ENCODE data around the gene MLST8.

MLST8 gene

GRCh38 chr16:2173916-2174315 is 31.3 kb upstream of the MLST8 start:
- H2AFZ ChIP-seq (ENCODE audit: low read length): no peak overlapping the region
- H3K4me2 ChIP-seq (ENCODE audit: low read length): no peak overlapping the region
- no peak for TF ChIP-seq CTCF (IDR thresholded peaks at IDR 0.05; ENCODE audit: low read length)
- TF ChIP-seq EZH2 (IDR thresholded peaks at IDR 0.05; ENCODE audit: borderline replicate concordance, low read length): no peak
- H4K20me1 ChIP-seq (ENCODE audit: insufficient read depth, low read length): no peaks in the 10 kb centered on the region
- no peaks in the 10 kb centered on the region for H3F3A ChIP-seq (ENCODE audit: insufficient read depth, low read length)
- H3K9me3 ChIP-seq (ENCODE audit: low read length): no peaks in the 10 kb centered on the region
- H3K4me3 ChIP-seq (ENCODE audit: low read depth, low read length, poor library complexity, severe bottlenecking): no peak overlapping the region
- H3K9ac ChIP-seq (ENCODE audit: low read length): no peak overlapping the region
- no peaks in the 10 kb centered on the region for H3K4me1 ChIP-seq (ENCODE audit: insufficient read depth, low read length, severe bottlenecking)
- no peaks in the 10 kb centered on the region for H3K9me2 ChIP-seq (ENCODE audit: low read depth, low read length)
- H3K79me2 ChIP-seq (ENCODE audit: insufficient read depth, low read length): no peaks in the 10 kb centered on the region
- no peak overlapping the region for H3K27ac ChIP-seq (ENCODE audit: low read depth, low read length, poor library complexity, severe bottlenecking)
- no peaks in the 10 kb centered on the region for H3K27me3 ChIP-seq (ENCODE audit: insufficient read depth, low read length)
- peaks cover 47% of the 10 kb centered on the region for H3K36me3 ChIP-seq (ENCODE audit: insufficient read depth, low read length)

DNA sequence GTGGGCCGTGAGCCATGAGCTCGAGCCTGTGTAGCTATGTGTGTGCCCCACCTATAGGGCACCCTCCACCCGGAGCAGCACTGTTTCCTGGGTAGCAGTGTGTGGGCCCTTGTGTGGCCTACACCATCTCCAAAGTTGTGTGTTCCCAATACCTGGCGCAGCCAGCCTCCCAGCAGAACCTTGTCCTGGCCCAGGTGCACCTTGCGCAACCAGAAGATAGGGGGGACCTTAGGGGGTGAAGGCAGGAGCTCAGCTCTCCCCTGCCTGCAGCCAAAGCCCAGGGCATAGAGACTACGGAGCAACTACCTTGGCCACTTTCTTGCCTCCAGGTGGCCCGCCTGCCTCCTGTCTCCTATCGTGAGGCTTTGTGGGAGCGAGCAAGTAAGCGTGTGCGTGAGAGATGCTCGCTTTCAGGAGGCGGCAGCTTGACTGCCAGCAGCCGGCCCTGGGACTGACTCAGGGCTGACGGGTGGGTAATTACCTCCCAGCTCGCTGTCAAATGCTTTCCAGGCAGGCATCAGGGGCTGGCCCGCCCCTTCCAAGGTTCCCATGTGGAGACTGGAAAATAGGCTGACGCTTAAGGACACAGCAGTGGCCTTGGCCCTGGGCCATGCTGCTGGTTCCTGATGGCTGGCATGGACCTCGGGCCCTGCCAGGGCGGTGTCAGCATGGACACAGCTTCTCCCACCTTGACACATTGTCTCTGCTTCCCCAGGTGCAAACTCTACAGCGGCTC is 30.7 kb upstream of the MLST8 start:
- TF ChIP-seq CTCF (IDR thresholded peaks at IDR 0.05; ENCODE audit: low read length) (no peak), EZH2 (IDR thresholded peaks at IDR 0.05; ENCODE audit: borderline replicate concordance, low read length) (no peak)
- Histone ChIP-seq H3F3A (ENCODE audit: insufficient read depth, low read length) (no peaks in the 10 kb centered on the region), H3K9ac (ENCODE audit: low read length) (no peak overlapping the region), H3K4me2 (ENCODE audit: low read length) (no peak overlapping the region), H3K36me3 (ENCODE audit: insufficient read depth, low read length) (peaks cover 47% of the 10 kb centered on the region), H4K20me1 (ENCODE audit: insufficient read depth, low read length) (no peaks in the 10 kb centered on the region), H3K4me3 (ENCODE audit: low read depth, low read length, poor library complexity, severe bottlenecking) (no peak overlapping the region), H3K79me2 (ENCODE audit: insufficient read depth, low read length) (no peaks in the 10 kb centered on the region), H3K4me1 (ENCODE audit: insufficient read depth, low read length, severe bottlenecking) (no peaks in the 10 kb centered on the region), H3K9me3 (ENCODE audit: low read length) (no peaks in the 10 kb centered on the region), H3K27me3 (ENCODE audit: insufficient read depth, low read length) (no peaks in the 10 kb centered on the region), H2AFZ (ENCODE audit: low read length) (no peak overlapping the region), H3K9me2 (ENCODE audit: low read depth, low read length) (no peaks in the 10 kb centered on the region), H3K27ac (ENCODE audit: low read depth, low read length, poor library complexity, severe bottlenecking) (no peak overlapping the region)

DNA sequence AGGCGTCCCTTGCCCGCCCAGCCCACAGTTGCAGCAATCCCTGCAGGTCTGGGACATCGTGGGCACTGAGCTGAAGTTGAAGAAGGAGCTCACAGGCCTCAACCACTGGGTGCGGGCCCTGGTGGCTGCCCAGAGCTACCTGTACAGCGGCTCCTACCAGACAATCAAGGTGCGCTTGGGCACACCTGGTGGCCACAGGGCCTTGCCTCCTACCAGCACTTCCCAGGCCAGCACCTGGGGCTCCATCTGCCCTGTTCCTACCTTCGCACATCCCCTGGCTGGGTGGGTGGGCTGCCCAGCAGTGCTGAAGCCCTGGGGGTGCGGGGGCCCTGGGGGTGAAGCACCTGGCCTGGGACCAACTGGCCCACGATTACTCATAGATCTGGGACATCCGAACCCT is 29.8 kb upstream of the MLST8 start:
- H3K27ac ChIP-seq (ENCODE audit: low read depth, low read length, poor library complexity, severe bottlenecking): no peak overlapping the region
- no peak overlapping the region for H3K4me3 ChIP-seq (ENCODE audit: low read depth, low read length, poor library complexity, severe bottlenecking)
- H3K9ac ChIP-seq (ENCODE audit: low read length): no peak overlapping the region
- no peak overlapping the region for H3K4me2 ChIP-seq (ENCODE audit: low read length)
- no peaks in the 10 kb centered on the region for H3F3A ChIP-seq (ENCODE audit: insufficient read depth, low read length)
- H3K4me1 ChIP-seq (ENCODE audit: insufficient read depth, low read length, severe bottlenecking): no peaks in the 10 kb centered on the region
- H3K27me3 ChIP-seq (ENCODE audit: insufficient read depth, low read length): no peaks in the 10 kb centered on the region
- no peaks in the 10 kb centered on the region for H3K9me3 ChIP-seq (ENCODE audit: low read length)
- TF ChIP-seq CTCF (IDR thresholded peaks at IDR 0.05; ENCODE audit: low read length): no peak
- no peak for TF ChIP-seq EZH2 (IDR thresholded peaks at IDR 0.05; ENCODE audit: borderline replicate concordance, low read length)
- no peaks in the 10 kb centered on the region for H4K20me1 ChIP-seq (ENCODE audit: insufficient read depth, low read length)
- no peaks in the 10 kb centered on the region for H3K79me2 ChIP-seq (ENCODE audit: insufficient read depth, low read length)
- H2AFZ ChIP-seq (ENCODE audit: low read length): no peak overlapping the region
- no peaks in the 10 kb centered on the region for H3K9me2 ChIP-seq (ENCODE audit: low read depth, low read length)
- peaks cover 47% of the 10 kb centered on the region for H3K36me3 ChIP-seq (ENCODE audit: insufficient read depth, low read length)

All from OCI-LY1 (cell line).